ENCODE data around the gene ABCB4.

Gene ABCB4

DNA sequence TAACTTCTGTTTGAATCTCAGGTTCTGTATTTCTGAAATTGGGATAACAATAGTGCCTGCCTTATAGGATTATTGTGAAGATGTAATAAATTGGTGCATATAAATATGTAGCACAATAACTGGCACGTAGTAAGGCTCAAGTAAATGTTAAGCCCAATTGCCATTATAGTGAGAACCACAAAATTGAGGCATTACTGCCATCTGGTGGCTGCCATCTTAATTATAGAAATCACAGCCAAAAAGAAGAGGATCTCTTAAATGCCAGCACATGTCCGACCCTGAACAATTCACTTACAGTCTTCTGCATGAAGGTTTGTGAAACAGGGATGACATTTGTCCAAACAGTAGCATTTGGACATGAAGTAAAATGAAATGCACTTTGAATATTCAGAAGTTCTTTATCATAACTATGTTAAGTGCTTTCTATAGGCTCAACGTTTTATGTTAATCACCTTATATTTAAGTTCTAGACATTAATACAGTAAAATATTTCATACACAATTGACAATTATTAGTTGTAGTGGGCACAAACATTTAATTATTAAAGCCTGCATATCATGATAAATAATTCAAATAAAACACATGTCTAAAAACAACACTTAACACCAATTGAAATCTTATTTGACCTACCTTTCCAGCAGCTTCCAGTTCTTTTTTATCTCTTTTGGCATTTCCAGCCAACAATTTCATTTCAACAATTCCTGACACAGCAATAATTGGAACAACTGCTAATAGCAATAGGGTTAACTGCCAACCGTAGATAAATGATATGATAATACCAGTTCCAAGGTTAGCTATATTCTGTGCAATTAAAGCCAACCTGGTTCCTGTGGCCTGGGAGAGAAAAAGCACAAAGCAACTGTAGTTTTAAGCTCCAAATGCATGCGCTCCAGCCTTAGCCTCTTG lies 58.5 kb downstream of the ABCB4 start:
- DNase-seq = peak; percentile 76 to 83 (median 79)

DNA sequence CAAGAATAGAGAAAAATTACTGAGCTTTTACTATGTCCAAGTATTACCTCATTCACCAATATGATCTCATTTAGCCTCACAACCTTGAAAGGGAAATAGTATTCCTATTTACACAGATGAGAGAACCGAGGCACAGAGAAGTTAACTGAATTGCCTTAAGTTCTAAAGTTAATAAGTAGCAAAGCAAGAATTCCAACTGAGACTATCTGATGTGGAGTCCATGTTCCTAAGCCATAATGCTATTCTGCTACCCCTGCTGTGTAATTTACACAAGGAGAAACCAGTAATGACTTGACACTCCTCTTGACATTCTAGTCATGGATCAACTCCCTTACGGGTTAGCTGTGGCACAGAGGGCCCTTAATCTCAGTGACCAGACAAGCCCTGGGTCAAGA lies 60.7 kb downstream of the ABCB4 start:
- no peak for DNase-seq

DNA sequence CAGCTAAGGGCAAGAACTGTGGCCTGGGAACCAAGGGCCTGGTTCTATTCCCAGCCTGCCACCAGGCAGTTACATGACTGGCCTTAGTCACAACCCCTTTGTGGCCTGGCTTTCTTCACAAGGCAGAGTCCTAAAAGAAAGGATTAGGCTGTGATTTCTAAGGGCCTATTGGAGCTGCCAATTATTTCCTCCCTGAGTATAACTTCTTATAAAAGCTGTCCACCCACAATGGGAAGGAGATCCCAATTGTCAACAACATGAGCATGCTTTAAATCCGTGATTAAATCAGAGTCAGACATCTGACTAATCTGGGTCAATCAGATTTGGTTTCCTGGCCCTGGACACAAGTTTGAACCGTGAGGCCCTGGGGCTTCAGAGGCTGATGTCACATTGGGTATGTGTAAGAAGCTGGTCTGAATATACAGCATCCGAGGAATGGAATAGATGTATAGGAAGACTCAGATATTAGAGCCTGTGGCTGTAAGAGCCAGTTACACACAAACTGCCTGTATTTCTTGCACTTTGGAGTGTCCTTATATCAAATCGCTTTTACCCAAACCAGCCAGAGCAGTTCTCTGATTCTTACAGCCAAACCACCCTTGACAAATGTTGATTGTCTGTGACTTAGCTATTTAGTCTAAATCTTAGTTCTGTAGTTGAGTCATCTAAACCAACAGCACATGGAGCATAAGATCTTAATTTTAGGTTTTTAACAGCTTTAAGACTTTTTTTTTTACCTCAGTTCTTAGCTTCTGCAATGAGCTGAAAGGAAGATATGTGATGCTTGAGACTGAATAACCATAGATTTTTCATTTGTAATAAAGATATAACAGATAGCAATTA lies 61.3 kb downstream of the ABCB4 start:
- no peak for DNase-seq

DNA sequence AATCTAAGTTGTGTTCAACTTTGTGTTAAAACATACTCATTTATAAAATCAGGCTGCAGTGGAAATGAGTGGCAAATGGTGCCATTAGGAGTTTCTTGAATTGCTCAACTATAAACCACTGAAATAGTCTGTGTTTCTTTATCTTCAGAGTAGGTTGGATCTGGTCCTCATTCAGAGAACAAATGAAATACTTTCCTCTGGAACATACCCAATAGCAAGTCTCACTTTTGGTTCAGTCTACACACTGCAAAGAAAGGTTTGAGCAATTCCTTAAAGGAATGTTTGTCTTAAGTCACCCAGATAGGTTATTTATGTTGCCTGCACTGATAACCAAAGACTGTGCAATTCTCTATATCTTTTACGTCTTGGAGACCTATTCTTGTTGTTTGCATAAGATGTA lies 62.5 kb downstream of the ABCB4 start:
- DNase-seq = no peak

DNA sequence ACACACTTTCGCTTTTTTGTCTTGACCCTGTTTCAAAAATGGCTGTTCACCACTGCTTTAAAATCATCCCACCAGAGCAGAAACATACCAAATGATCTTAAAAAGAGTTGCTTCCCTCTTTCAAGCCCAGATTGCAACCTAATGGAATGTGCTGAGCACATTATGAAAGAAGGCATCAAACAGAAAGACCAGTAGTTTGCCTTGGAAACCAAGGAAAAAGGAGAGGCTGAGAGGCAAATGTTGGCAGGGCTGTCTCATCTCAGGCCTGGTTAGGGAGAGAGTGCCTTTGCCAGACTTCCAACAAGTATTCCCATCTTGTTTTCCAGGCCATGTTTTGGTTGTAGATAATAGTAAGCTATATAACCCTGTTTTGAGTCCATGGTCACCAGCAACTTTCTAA lies 64.3 kb downstream of the ABCB4 start:
- no peak for DNase-seq

DNA sequence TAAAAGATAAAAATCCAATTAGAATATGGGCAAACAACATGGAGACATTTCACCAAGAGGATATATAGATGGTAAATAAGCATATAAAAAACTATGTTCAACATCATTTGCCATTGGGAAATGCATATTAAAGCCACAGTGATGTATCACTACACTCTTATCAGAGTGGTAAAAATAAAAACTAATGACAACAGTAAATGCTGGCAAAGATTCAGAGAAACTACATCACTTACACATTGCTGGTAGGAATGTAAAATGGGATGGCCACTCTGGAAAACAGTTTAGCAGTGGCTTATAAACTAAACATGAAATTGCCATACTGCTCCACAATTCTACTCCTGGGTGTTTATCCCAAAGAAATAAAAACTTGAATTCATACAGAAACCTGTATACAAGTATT lies 70.8 kb downstream of the ABCB4 start:
- DNase-seq = no peak

DNA sequence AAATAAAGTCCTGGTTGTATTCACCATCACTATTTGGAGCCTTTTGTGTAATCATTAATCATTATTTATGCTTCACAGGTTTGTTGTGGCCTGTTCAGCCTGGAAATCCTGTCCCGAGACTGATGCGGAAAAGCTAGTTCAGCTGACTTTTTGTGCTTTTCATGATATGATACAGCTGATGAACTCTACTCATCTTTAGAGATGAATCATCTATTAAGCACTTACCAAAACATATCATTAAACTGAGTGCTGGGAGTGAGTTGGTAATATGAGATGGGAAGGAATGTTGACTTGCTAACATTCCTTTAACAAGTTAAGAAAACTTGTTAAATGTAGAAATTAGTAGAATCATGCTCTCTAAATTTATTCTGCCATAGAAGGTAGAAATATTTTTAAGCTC lies 77.0 kb downstream of the ABCB4 start:
- no peak for DNase-seq

DNA sequence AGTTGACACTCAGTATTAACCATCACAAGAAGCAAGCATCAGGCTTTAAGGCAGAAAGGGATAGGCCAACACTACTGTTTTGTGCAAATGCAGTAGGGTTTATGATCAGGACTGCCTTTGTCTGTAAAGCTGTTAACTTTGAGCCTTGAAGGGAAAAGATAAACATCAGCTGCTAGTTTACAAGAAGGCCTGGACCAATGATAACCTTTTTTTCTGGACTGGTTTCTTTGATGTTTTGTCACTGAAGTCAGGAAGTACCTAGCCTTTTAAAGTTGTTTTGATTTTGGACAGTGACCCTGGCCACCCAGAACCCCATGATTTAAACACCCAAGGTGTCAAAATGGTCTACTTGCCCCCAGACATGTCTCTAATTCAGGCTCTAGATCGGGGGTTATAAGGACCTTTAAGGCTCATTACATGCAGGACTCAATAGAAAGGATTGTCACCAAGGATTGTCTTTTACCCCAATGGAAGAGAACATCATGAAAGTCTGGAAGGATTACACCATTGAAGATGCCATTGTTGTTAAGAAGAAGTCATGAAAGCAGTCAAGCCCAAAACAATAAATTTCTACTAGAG lies 79.9 kb downstream of the ABCB4 start:
- no peak for DNase-seq

DNA sequence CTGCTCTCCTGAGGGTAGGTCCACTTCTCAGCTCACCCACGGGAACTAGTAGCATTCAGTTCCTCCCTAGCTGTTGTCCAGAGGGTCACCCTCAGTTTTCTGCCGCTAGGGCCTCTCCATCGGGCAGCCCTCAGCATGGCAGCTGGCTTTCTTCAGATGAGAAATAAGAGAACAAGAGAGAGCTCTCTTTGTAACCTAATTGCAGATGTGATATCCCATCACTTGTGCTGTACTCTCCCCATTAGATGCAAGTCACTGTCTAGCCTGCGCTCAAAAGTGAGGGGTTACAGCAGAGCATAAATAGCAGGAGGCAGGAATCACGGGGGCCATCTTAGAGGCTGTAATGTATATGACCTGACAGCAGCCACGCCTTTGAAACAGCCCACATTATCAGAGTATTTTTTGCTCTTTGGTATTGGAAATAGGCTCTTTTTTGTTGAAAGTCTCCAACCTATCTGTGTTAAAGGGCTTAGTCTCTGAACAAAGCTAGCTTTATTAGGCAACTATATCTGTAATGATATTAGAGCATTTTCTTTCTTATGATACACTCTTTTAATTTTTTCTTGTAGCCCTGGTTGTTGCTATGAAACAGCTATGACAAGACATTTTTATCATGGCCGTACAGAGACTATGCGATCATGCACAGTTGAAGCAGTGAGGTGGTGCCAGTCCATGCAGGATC lies 84.3 kb downstream of the ABCB4 start:
- no peak for DNase-seq

DNA sequence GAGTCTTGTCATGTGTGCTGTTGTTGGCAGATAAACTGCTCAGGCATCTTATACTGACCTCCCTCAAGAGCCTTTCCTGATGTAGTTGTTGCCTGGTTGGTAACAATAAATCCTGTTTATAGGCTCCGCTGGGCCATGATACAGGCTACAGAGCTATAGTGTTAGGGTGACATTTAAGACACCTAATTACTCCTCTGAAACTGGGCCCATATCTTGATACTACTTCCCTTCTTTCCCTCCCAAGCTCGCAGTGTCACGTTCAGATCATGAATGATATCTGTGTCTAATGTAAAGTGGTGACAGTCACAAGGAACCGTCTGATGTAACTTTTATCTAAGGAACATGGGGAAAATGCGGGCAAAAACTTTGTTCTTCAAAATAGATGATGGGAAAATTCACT lies 94.6 kb downstream of the ABCB4 start:
- no peak for DNase-seq

DNA sequence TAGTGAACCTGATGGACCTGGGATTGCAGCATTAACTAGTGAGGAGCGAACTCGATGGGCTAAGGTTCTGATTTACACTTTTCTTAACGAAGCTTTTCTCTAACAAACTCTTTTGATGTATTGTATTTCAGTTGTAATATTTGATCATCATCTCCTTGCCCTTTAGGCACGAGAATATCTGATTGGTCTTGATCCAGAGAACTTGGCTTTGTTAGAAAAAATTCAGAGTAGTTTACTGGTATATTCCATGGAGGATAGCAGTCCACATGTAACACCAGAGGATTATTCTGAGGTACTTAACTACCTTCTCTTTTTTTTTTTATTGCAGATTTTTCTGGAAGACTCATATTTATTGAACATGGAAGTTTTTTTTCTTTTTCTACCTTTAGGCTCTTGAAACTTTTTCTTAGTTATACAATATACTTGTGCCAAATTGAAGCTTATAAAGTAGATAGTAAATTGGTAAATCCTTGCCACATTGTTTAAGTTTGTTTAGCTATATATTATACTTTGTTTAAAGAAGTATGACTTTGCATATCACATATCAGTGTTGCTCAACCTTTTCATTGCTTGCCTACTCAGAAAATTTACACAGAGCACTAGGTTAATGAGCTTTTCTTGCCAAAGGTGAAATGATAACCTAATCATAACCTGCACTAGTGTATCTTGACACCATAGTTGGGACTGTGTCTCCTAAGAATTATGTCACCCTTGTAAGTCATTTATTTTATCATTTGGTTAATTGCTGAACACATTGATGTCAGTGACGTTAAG lies 99.6 kb downstream of the ABCB4 start:
- no peak for DNase-seq

DNA sequence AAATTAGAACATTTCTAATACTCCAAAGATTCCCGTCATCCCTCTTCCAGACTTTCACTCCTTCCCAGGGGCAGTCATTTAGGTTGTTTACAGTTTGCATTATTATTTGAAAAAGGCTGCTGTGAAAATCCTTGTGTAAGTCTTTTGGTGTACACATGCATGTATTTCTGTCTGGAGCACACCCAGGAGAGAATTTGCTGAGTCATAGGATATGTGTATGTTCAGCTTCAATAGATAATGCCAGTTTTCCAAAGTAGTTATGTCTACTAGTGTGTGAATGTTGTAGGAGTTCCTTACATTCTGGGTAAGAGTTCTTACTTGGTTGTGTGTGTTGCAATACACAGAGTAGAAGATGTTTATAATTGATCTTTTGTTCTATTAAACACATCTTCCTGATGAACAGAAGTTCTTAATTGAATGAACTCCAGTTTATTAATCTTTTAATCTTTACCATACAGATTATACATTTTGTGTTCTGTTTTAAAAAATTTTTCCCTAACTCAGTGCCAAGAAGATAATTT lies 104.8 kb downstream of the ABCB4 start:
- DNase-seq = no peak

DNA sequence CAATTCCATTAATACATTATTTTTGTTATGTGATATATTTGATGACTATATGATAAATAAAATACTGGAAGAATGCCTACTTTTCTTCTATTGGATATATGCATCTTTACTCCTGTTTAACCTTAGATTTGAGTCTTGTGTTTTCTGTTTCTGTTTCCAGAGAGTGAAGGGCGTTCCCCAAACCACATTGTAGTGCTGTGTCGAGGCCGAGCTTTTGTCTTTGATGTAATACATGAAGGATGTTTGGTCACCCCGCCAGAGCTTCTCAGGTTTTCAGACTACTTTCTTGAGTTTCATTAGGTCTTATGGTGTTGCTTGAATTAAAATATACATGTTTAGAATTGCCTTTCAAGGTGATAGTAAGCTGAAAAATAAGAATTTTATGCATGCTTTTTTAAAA lies 106.3 kb downstream of the ABCB4 start:
- DNase-seq = no peak

DNA sequence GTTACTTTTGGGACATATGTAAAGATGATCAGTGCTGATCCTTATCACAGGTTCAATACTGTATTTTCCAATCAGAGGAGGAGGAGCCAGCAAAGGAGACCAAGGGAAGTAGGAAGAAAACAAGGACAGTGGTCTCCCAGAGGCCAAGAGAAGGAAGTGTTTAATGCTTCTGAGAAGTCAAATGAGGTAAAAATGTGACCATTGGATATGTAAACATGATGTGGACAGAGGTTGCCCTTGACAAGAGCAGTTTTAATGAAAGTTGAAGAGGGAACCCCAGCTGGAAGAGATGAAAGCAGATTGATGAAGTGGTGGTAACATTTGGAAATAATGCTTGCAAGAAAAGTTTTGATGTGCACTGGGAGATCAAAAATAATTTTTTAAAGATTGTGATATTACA lies 111.2 kb downstream of the ABCB4 start:
- DNase-seq = no peak

DNA sequence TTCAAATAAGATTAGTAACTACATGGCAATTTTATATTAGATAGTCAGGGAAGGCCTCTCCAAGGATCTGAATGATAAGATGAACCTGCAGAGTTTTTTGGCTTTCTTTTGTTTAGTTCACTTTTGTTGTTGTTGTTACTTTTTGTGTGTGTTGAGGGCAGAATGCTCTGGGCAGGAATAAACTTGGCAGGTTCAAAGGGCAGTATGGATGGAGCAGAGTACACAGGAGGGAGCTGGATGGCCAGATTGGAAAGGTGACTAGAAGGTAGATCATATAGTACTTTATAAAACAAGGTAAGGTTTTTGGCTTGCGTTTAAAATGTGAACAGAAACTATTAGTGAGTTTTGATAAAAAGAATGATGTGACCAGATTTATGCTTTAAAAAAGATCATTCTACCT lies 112.1 kb downstream of the ABCB4 start:
- no peak for DNase-seq

DNA sequence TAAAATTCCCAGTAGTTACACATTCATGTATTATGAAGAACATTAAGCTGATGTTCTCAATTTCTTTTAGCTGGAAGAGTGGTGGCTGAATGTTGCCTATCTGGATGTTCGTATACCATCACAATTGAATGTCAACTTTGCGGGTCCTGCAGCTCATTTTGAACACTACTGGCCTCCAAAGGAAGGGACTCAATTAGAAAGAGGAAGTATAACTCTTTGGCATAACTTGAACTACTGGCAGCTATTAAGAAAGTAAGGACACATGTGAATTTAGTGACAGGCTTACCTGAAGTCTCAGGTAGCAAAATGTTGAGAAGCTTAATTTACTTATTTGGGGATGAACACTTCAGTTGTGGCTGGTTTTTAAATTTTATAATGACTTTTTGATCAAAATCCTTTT lies 114.2 kb downstream of the ABCB4 start:
- no peak for DNase-seq

DNA sequence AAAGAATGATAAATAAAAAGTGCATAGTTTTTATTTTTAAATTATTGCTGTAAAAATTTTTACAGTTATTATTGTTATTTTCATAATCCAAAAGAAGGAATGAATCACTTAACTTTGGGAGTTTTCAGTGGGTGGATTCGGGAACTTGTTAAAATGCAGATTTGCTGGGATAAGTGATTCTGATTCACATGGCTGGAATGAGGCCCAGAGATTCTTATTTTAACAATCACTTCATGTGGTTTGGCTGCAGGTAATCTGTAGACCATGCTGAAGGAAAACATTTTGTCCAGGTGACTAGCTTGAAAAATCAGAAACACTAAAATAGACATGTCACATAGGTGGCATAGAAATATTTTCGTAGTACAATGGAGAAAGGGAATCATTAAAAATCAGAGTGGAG lies 116.1 kb downstream of the ABCB4 start:
- DNase-seq = no peak

DNA sequence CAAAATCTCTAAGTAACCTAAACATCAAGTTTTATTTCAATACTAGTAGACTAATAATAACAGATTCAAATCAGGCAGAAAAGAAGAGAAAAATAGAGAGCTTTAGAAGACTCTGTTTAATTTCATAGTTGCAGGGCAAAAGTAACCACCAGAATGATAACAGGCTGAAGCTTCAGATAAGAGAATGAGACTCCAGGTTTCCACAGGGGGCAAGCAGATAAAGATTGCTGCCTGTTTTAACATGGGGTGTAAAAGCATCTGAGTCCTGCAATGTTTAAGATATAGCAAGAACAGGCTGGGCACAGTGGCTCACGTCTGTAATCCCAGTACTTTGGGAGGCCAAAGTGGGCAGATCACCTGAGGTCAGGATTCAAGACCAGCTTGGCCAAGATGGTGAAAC lies 119.0 kb downstream of the ABCB4 start:
- no peak for DNase-seq

DNA sequence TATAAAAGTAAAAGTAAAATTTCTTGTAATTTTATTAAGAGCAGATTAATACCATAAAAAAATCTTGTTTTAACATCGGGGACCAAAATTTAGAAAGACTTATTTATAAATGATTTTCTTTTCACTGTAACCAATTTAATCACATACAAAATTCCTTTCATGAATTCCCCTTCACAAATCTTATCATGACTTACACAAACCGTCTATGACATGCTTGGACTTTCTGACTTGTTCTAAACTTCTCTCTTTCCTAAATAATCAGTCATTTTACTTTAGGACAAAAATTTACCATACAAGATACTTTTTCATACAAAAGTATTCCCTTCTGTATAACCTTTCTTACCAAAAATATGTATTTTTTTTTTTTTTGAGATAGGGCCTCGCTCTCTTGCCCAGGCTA lies 120.7 kb downstream of the ABCB4 start:
- peak in 2 of 3 donors; percentile 2 to 19 for DNase-seq

All from suppressor macrophage treated with lipopolysaccharide for 1 hour (primary cell).